ENCODE results near the gene ZCRB1. TPM values are rescaled to one million over a fixed set of nuclear protein-coding genes. Genes with fewer than 3 reads are reported as not detected.

ZCRB1 gene
- total and polyA plus RNA-seq, 2 experiments from 2014 or later: 18.1 to 256 TPM

- no peak for TF ChIP-seq REST (IDR thresholded peaks at IDR 0.05; ENCODE audit: unreplicated experiment)
- TF ChIP-seq STAT1 (IDR thresholded peaks at IDR 0.05; ENCODE audit: unreplicated experiment): no peak
- TF ChIP-seq NANOG (IDR thresholded peaks at IDR 0.05; ENCODE audit: borderline replicate concordance): no peak
- TF ChIP-seq CREB1 (CRISPR knock-in tag; IDR thresholded peaks at IDR 0.05; ENCODE audit: low read depth): no peak
These were observed 47.8 kb downstream of the ZCRB1 start (continued) for GRCh38 chr12:42278128-42278510.

- H3K27me3 ChIP-seq (ENCODE audit: insufficient read depth): no peaks in the 10 kb centered on the region
- H3K79me2 ChIP-seq (replicated peaks; ENCODE audit: insufficient read depth): no peaks in the 10 kb centered on the region
- DNase-seq (ENCODE audit: low spot score) (no peak), ATAC-seq (no peak)
- H3K36me3 Mint-ChIP-seq (ENCODE audit: low read depth): peaks cover 5% of the 10 kb centered on the region; the same call in 1 of the 3 replicates
- H3K4me1 Mint-ChIP-seq: peaks cover 2% of the 10 kb centered on the region; the same call in 1 of the 3 replicates
- no peak overlapping the region for H2AFZ ChIP-seq
- no peak overlapping the region for H3K4me2 ChIP-seq
- TF ChIP-seq ZNF462 (CRISPR knock-in tag; IDR thresholded peaks at IDR 0.05) (no peak), ZNF114 (CRISPR knock-in tag; IDR thresholded peaks at IDR 0.05) (no peak), NANOG (IDR thresholded peaks at IDR 0.05; ENCODE audit: borderline replicate concordance) (no peak), ZNF331 (CRISPR knock-in tag; IDR thresholded peaks at IDR 0.05; ENCODE audit: low read depth) (no peak), EZH2phosphoT487 (IDR thresholded peaks at IDR 0.05; ENCODE audit: unreplicated experiment) (no peak), STAT1 (IDR thresholded peaks at IDR 0.05; ENCODE audit: unreplicated experiment) (no peak), CREB1 (CRISPR knock-in tag; IDR thresholded peaks at IDR 0.05; ENCODE audit: low read depth) (no peak), POLR2AphosphoS5 (IDR thresholded peaks at IDR 0.05; ENCODE audit: low read depth) (no peak)
- no peak overlapping the region for H3K27ac Mint-ChIP-seq
- no peaks in the 10 kb centered on the region for H3K9me2 ChIP-seq (ENCODE audit: insufficient read depth)
- H3K27me3 Mint-ChIP-seq (ENCODE audit: insufficient read depth, low read depth, poor library complexity): no peaks in the 10 kb centered on the region
- H3K36me3 ChIP-seq (ENCODE audit: insufficient read depth): no peaks in the 10 kb centered on the region
- H3K9me3 Mint-ChIP-seq: peaks cover 15% of the 10 kb centered on the region
- no peak overlapping the region for H3K4me3 Mint-ChIP-seq
- no peak overlapping the region for H3K27ac ChIP-seq (ENCODE audit: low read depth)
- no peak overlapping the region for H3K4me3 ChIP-seq
- H3K4me1 ChIP-seq (ENCODE audit: insufficient read depth): no peaks in the 10 kb centered on the region
- no peaks in the 10 kb centered on the region for H3F3A ChIP-seq (replicated peaks; ENCODE audit: low read depth)
- no peaks in the 10 kb centered on the region for H4K20me1 ChIP-seq (replicated peaks; ENCODE audit: insufficient read depth)
These were observed 48.3 kb downstream of the ZCRB1 start for GRCh38 chr12:42277396-42278127.
